ENCODE results near the gene PRMT5.

Gene PRMT5

DNA sequence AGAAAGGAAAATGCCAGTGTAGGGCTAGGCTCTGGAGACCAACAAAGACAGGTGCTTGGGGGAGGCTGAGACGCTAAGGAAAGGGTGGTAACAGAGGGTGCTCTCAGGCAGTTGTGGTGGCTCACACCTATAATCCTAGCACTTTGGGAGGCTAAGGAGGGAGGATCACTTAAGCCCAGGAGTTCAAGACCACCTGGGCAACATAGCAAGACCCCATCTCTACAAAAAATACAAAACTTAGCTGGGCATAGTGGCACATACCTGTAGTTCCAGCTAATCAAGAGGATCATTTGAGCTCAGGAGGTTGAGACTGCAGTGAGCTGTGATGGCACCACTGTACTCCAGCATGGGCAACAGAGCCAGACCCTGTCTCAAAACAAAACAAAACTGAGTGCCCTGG lies 33.8 kb downstream of the PRMT5 start:
- no peak for DNase-seq

DNA sequence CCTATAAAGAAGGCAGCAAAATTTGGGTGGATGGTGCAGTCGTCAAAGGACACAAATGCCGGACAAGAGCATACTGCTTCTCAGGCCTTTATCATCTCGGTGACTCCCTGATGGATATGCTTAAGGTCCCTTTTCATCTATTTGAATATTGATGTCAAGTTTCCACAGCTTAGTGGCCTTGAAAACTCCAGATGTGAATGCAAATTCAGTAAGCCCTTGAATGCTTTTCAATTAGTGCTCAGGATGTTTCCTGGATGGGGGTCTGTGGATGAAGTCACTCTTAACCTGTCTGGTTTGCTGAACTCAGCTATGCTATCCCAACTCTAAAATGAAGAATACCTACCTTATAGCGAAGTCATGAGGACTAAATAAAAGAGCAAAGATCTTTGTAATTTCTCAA lies 35.5 kb downstream of the PRMT5 start:
- no peak for DNase-seq

DNA sequence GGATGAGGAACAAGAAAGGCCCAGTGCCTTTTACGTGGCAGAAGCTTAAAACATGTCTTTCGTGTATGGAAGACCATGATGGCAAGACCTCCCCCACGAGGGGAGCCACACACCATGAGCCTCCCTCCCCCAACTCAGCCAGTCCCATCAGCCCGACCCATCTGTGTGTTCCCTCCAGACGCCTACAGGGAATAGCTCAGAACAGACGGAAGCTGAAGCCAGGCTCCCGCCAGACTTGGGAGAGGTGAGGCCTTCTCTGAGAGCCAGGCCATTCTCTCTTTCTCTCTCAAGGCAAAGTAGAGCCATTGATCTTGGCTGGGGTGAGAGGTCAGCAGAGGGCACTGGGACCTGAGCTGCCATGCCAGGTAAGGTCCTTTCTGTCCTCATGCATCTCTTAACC lies 36.7 kb downstream of the PRMT5 start:
- DNase-seq = no peak

- DNase-seq = no peak
Observed at GRCh38 chr14:22890416-22890815, 38.8 kb downstream of the PRMT5 start.

DNA sequence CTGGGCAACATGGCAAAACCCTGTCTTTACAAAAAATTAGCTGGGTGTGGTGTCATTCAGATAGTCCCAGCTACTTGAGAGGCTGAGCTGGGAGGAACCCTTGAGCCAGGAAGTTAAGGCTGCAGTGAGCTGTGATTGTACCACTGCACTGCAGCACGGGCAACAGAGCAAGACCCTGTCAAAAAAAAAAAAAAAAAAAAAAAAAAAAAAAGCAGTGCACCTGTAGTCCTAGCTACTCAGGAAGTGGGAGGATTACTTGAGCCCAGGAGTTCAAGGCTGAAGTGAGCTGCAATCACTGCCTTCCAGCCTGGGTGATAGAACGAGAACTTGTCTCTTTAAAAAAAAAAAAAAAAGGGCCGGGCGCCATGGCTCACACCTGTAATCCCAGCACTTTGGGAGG lies 40.5 kb downstream of the PRMT5 start:
- no peak for DNase-seq

DNA sequence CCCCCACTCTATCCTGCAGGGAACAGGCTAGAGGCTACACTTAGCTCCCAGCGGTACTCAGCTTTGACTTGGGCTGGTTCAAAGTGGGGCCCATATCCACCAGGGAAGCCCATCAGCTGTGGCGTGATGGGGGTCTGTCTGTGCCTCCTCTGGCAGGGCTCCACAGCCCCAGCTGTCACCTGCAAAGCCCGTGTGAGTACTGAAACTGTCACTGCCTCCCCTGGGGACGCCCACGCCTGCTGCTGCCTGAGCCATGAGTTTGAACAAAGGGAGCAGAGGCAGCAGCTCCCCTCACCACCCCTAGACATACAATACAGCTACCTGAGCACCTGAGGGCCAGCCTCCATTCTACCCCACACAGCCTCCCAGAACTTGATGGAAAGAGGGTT lies 41.2 kb downstream of the PRMT5 start:
- DNase-seq = no peak

- DNase-seq = no peak
Observed at GRCh38 chr14:22887260-22887989, 41.8 kb downstream of the PRMT5 start.

DNA sequence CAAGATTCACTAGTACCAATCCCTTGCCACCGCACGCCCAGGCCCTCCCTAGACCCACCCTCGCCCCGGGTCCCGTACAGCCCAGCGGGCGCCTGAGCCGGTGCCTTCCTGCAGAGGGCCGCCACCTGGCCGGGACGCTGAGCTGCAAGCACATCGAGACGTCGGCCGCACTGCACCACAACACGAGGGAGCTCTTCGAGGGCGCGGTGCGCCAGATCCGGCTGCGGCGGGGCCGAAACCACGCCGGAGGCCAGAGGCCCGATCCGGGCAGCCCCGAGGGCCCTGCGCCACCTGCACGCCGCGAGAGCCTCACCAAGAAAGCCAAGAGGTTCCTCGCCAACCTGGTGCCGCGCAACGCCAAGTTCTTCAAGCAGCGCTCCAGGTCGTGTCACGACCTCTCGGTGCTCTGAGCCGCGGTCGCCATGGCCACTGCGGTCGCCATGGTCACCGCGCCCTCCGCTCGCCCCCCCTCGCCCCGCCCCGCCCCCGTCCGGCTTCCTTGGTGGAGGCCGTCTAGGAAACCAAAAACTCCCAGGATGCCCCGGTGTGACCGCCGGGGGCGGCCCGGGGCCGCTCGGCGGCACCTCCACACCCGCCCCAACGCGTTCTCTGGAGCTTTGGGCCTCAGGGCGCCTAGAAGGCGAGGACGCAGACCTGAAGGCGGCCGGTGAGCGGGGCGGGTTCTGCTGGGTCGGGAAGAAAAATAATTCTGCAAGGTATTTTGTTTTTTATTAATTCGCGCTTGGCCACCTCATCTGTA lies 42.5 kb downstream of the PRMT5 start:
- peak; percentile 41 for DNase-seq

DNA sequence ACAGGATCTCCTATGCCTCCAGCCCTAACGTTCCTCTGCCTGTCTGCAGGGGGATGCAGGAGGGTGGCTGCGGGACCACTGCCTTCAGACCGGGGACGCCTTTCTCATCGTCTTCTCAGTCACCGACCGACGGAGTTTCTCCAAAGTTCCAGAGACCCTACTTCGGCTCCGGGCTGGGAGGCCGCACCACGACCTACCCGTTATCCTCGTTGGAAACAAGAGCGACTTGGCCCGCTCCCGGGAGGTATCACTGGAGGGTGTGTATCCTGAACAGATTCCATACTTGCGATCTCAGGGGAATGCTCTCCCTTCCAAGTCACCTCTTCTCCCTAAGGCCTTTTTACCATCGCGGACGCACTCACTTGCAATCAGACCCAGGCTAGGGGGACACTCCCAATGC lies 43.2 kb downstream of the PRMT5 start:
- no peak for DNase-seq

DNA sequence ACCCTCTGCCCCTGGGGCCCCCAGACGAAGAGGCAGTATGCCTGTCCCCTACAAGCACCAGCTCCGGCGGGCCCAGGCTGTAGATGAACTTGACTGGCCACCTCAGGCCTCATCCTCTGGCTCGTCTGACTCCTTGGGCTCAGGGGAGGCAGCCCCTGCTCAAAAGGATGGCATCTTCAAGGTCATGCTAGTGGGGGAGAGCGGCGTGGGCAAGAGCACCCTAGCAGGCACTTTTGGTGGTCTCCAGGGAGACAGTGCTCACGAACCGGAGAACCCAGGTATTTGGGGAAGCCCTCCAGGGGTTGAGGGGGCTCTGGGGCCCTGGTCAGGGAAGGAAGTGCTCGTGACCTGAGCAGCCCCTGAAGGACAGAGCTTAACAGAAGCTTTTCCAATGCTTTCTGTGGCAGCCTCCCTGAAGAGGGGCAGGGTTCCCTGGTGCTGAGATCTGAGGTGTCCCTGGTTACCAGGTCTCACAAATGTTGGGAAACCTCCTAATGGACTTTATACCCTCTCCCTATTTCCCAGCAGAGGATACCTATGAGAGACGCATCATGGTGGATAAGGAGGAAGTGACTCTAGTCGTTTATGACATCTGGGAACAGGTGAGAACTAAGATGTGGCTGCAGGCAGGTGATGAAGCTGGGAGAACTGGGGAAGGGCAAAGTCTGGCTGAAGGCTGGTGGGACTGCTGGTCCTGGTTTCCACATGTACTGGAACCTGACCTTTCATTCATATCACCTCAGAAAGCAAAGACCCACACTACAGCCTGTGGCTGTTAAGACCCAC lies 44.2 kb downstream of the PRMT5 start:
- DNase-seq = no peak

DNA sequence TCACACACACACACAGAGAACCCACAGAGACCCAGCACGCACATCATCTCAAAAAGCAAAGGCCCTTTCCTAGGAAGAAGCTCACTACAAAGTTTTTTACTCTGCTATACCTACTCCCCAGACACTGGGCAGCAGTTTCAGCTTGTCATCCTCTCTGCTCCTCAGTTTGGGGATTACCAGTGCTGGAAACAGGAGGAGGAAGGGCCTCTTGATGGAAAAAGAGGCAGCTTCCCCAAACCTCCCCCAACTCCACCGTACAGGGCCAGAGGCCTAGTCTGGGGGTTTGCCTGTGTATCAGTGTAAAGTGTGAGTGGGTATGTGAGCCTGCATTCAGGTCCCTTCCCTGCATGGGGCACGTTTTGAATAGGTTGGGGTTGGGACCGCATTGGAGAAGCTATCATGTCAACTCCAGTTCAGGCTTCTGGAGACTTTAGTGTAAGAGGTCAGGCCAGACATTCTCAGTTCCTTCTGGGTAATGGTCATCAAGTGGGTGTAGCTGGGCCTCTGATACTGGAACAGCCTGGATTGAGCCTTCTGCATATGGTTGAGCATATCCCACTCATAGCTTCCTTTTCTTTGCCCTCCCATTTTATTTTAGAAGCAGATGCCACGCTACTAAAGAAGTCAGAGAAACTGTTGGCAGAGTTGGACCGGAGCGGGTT lies 45.0 kb downstream of the PRMT5 start:
- DNase-seq = peak; percentile 25

GRCh38 chr14:22883173-22883976 lies 45.8 kb downstream of the PRMT5 start, which contains the start of gene REM2:
TSS of gene REM2 (plus strand) at chr14:22883222. CDS start at chr14:22883288, 66 bp downstream.
- no peak for DNase-seq

DNA sequence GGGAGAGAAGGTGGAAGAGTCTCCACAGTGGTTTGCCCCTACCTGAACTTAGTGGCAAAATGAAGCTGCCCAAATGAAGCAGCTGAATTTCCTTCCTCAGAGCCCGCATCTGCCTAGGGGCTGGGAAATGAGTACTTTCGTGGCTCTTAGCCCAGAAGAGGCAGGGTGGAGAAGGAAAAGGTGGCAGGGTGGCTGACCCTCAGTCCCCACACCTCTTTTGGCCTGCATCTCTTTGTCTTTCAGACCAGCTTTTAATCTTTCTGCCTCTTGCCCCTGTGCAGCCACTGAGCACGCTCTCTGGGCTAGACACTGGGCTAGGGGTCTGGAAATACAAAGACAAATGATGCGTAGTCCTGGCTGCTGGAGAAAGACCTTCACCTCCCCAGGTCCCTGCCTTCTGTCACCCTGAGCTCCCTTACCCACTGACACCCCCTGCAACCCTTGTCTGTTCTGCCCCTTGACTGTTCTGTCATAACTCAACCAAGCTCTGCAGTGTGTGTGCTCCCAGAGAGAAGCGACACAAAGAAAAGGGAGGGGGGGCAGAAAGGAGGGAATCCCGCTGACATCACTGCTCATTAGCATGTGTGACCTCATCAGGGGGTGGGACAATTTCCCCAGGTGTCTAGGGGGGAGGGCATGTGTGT lies 46.5 kb downstream of the PRMT5 start:
- no peak for DNase-seq

- DNase-seq = no peak
Observed at GRCh38 chr14:22882064-22882463, 47.1 kb downstream of the PRMT5 start.

- DNase-seq = no peak
Observed at GRCh38 chr14:22878271-22879246, 50.6 kb downstream of the PRMT5 start.

- no peak for DNase-seq
Observed at GRCh38 chr14:22877000-22877501, 52.1 kb downstream of the PRMT5 start.

- no peak for DNase-seq
Observed at GRCh38 chr14:22875748-22876319, 53.3 kb downstream of the PRMT5 start.

DNA sequence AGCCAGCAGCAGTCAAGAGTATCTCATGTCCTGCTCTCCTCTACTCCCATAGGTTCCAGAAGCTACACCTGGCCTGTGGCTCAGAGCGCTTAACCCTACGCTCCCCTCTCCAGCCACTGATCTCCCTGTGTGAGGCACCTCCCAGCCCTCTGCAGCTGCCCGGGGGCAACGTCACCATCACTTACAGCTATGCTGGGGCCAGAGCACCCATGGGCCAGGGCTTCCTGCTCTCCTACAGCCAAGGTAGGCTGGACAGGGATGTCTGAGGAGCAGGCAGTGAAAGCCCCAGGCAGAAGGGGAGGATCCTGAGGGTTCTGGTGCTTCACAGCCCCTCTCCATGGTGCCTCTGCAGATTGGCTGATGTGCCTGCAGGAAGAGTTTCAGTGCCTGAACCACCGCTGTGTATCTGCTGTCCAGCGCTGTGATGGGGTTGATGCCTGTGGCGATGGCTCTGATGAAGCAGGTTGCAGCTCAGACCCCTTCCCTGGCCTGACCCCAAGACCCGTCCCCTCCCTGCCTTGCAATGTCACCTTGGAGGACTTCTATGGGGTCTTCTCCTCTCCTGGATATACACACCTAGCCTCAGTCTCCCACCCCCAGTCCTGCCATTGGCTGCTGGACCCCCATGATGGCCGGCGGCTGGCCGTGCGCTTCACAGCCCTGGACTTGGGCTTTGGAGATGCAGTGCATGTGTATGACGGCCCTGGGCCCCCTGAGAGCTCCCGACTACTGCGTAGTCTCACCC lies 54.0 kb downstream of the PRMT5 start:
- no peak for DNase-seq

Data from suppressor macrophage treated with lipopolysaccharide for 4 hours (primary cell).